ENCODE results near the gene FDX2.

The FDX2 gene

DNA sequence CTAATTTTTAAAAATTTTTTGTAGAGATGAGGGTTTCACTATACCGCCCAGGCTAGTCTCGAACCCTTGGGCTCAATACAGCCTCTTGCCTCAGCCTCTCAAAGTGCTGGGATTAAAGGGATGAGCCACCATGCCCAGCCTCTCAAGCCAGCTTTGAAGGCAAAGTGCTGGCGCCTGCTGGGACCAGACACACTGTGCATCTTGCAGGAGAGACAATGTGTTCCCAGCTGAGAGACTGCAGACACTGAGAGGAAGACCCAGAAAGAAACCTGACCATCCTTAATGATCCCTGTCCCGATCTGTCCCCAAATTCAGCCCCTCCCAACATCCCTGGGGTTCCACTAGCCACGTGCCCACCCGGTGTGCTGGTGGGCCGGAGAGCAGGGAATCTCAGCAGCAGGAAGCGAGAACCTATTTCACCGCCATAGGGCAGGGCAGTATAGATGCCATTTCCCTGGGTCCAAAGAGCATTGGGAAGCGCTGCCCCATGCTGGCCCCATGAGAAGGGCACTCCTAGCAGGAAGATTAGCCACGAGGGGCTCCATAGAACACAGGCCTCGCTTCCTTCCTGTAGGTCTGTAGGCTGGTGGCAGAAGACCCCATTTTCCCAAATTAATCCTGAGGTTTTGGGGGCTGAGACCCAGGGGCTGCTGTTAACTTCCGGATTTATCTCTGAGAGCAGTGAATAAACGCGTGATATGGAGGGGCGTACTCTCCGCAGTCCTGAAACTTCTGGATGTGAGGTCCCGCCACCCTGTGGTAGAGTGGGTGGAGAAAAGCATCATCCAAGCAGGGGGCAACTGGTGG lies 16.5 kb upstream of the FDX2 start:
- TF ChIP-seq, protein P1, sequence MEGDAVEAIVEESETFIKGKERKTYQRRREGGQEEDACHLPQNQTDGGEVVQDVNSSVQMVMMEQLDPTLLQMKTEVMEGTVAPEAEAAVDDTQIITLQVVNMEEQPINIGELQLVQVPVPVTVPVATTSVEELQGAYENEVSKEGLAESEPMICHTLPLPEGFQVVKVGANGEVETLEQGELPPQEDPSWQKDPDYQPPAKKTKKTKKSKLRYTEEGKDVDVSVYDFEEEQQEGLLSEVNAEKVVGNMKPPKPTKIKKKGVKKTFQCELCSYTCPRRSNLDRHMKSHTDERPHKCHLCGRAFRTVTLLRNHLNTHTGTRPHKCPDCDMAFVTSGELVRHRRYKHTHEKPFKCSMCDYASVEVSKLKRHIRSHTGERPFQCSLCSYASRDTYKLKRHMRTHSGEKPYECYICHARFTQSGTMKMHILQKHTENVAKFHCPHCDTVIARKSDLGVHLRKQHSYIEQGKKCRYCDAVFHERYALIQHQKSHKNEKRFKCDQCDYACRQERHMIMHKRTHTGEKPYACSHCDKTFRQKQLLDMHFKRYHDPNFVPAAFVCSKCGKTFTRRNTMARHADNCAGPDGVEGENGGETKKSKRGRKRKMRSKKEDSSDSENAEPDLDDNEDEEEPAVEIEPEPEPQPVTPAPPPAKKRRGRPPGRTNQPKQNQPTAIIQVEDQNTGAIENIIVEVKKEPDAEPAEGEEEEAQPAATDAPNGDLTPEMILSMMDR (conservative IDR thresholded peaks at IDR 0.05): no peak
- no peak for TF ChIP-seq ZFX (IDR thresholded peaks at IDR 0.05)
- peak overlapping the region; percentile 84 for H3K27ac ChIP-seq

DNA sequence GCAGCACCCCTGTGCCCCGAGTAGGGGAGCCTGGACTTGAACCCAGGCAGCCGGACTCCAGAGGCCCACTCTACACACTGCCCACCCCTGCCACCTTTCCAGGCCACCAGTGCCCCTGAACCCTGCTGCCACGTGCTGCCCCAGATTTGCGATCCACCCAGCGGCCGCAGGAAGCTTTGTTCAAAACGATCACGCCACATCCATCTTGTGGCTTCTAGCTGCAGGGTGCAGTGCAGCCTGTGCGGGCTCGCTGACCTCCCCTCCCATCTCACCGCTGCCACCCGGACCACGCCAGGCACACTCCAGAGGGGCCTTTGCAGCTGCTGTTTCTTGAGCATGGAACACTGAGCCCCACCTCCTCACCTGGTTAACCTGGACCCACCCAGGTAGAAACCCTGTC lies 13.7 kb upstream of the FDX2 start:
- TF ChIP-seq ZFX (IDR thresholded peaks at IDR 0.05): no peak
- TF ChIP-seq, protein P1 (conservative IDR thresholded peaks at IDR 0.05): no peak
- no peak overlapping the region for H3K27ac ChIP-seq

DNA sequence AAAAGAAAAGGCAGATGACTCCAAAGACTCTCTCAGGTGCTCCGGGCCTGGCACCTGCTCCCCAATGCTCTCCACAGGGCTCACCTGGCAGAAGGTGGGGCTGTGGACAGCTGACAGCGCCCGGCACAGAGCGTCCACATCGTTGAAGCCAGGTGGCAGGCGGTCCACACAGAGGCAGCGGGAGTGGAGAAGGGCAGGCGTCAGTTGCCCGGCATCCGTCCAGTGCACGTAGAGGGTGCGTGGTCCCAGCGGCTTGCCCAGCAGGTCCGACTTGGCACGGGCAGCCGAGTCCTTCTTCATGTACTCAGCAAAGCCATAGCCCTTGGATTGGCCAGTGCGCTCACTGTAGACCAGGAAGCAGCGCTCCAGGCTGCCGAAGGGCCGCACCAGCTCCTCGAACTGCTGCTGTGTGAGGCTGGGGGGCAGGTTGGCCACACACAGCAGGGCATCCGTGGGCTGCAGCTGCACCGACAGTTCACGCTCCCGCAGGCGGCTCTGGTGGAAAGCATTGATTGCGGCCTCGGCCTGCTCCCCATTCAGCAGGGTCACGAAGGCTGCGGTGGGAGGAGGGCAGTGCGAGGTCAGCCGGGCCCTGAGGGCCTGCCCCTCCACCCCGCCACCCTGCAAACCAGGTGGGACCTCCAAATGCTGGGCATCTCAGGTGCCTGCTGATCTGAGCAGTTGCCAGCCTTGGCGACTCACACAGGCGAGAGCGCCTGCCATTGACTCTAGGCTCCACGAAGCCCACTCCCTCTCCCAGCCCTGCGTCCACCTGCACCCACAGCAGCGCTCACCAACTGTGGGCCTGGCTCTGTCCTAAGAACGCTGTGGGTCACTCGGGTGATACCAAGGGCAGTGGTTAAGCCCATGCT lies 13.0 kb upstream of the FDX2 start:
- H3K27ac ChIP-seq: no peak overlapping the region

DNA sequence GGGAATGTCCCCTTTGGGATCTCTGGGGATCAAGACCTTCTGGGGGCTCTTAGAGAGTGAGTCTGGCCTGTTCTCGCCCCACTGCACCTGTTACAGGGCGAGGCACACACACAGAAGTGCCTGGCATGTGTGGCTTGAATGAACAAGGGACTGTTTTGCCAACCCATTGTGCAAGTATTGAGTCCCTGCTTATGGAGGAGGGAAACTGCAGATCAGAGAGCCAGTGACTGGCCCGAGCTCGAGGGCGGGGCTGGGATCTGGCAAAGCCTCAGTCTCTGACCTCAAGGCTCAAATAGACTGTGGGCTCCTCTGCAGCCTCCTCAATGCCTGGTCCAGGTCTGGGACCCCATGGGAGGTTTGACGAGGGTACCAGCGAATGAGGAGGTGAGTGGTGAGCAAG lies 12.0 kb upstream of the FDX2 start:
- TF ChIP-seq ZFX (IDR thresholded peaks at IDR 0.05): no peak
- TF ChIP-seq, protein P1 (conservative IDR thresholded peaks at IDR 0.05): no peak
- no peak overlapping the region for H3K27ac ChIP-seq

More for the DNA sequence above, 13.0 kb upstream of the FDX2 start:
- no peak for TF ChIP-seq ZFX (IDR thresholded peaks at IDR 0.05)
- TF ChIP-seq, protein P1 (conservative IDR thresholded peaks at IDR 0.05): no peak

DNA sequence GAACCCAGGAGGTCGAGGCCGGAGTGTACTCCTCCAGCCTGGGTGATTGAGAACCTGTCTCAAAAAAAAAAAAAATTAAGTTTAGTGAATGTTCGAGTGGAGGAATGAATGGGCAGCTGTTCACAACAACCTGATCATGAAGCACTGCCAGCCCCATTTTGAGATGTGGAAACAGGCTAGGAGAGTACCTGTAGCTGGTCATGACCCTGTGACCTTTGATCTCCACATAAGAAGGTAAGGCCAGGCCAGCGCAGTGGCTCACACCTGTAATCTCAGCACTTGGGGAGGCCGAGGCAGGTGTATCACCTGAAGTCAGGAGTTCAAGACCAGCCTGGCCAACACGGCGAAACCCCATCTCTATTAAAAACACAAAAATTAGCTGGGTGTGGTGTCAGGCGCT lies 9.9 kb upstream of the FDX2 start:
- TF ChIP-seq ZFX (IDR thresholded peaks at IDR 0.05): no peak
- TF ChIP-seq, protein P1 (conservative IDR thresholded peaks at IDR 0.05): no peak
- H3K27ac ChIP-seq: no peak overlapping the region

DNA sequence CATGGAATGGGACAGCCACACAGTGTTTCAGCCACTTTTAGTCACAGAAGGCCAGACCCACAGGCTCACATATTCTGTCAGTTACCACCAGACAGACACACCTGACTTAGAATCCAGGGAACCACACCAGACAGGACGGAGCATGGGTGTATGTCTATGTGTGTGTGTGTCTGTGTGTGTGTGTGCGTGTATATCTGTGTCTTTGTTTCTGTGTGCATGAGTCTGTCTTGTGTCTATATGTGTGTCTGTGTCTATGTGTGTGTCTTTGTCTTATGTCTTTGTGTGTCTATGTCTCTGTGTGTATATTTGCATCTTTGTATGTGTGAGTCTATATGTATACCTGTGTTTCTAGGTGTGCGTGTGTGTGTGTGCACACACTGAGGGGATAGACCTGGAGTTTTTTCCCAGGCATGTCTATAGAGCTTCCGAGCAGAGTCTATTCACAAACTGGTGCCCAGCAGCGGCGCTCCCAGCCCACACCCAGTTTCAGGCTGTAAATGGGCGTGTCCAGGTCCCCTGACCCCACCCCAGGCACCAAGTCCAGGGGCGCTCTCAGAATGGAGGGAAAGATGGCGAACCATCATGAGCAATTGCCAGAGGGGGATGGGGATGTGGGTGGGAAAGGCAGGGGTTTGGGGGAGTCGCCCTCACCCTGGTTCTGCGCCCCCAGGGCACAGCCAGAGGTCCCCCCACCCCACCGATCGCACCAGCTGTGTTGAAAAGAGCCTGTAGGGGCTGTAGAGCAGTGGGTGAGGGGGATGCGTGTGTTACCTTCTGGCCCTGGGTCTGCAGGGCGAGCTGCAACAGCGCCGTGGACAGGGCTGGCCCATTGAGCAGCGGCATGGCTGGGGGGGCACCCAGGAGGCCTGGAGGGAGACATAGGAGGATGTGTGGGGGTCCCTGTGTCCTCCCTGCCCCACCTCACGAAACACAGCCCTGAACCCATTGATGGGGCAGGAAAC lies 6.3 kb upstream of the FDX2 start:
- no peak for TF ChIP-seq ZFX (IDR thresholded peaks at IDR 0.05)
- TF ChIP-seq, protein P1 (conservative IDR thresholded peaks at IDR 0.05): no peak
- no peak overlapping the region for H3K27ac ChIP-seq

All from C4-2B (cell line).